GM06990 (cell line): ENCODE results near the gene NKAIN4.

ENCODE experiments used
- DNase-seq: peaks from one replicate; pipeline ENCODE4 v3.0.0-alpha.2; 2011; ENCODE audit not compliant: insufficient read length; ENCODE audit errors: extremely low read depth
- H3K27me3 ChIP-seq: replicated peaks from 2 replicates; pipeline ENCODE4 v1.6.0; 2011; ENCODE audit warnings: low read length; ENCODE audit not compliant: control insufficient read depth, insufficient read depth
- H3K36me3 ChIP-seq: 2 replicates; pipeline ENCODE4 v1.5.1; 2011; ENCODE audit warnings: low read length; ENCODE audit not compliant: control insufficient read depth, insufficient read depth
- H3K4me3 ChIP-seq: replicated peaks from 2 replicates; pipeline ENCODE4 v1.5.1; 2011; ENCODE audit warnings: low read depth, mild to moderate bottlenecking, control low read depth, low read length
- TF ChIP-seq, protein P1 (sequence below): IDR thresholded peaks from 2 replicates; pipeline ENCODE4 v1.5.1; 2011; ENCODE audit warnings: low read length, control low read depth, mild to moderate bottlenecking, inconsistent platforms; ENCODE audit not compliant: insufficient read depth, poor library complexity, severe bottlenecking

NKAIN4 gene

DNA sequence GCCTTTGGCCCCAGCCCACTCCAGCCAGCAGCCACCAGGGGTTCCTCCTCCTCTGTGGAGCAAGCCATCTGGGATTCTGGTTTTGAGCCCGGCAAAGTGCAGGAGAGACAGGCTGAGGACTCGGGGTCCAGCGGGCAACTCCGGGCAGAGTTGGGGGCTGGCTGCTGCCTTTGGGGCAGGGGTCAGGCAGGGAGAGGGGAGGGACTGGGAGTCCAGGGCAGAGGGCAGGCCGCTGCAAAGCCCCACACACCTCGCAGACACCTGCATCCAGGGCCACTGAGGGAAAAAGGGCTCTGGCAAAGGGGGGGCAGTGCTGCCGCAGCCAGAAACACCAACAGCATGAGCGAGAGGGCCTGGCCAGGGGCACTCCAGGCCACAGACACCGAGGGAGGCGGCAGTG is 9.8 kb downstream of the NKAIN4 start:
- DNase-seq, result no peak
- H3K36me3 ChIP-seq, result no peaks in the 10 kb centered on the region
- H3K4me3 ChIP-seq, result no peak overlapping the region
- TF ChIP-seq, protein P1, sequence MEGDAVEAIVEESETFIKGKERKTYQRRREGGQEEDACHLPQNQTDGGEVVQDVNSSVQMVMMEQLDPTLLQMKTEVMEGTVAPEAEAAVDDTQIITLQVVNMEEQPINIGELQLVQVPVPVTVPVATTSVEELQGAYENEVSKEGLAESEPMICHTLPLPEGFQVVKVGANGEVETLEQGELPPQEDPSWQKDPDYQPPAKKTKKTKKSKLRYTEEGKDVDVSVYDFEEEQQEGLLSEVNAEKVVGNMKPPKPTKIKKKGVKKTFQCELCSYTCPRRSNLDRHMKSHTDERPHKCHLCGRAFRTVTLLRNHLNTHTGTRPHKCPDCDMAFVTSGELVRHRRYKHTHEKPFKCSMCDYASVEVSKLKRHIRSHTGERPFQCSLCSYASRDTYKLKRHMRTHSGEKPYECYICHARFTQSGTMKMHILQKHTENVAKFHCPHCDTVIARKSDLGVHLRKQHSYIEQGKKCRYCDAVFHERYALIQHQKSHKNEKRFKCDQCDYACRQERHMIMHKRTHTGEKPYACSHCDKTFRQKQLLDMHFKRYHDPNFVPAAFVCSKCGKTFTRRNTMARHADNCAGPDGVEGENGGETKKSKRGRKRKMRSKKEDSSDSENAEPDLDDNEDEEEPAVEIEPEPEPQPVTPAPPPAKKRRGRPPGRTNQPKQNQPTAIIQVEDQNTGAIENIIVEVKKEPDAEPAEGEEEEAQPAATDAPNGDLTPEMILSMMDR, result no peak
- no peaks in the 10 kb centered on the region; the same call in 1 of the 2 replicates for H3K27me3 ChIP-seq

GRCh38 chr20:63243604-63244247 is 10.5 kb downstream of the NKAIN4 start:
- no peak overlapping the region for H3K4me3 ChIP-seq
- H3K27me3 ChIP-seq, result no peaks in the 10 kb centered on the region; the same call in 1 of the 2 replicates
- TF ChIP-seq, protein P1, result no peak
- DNase-seq, result no peak
- no peaks in the 10 kb centered on the region for H3K36me3 ChIP-seq

GRCh38 chr20:63242736-63243135 is 11.5 kb downstream of the NKAIN4 start:
- no peak for DNase-seq
- H3K36me3 ChIP-seq, result no peaks in the 10 kb centered on the region

GRCh38 chr20:63241272-63241671 is 13.0 kb downstream of the NKAIN4 start:
- no peaks in the 10 kb centered on the region for H3K36me3 ChIP-seq
- TF ChIP-seq, protein P1, result no peak
- H3K4me3 ChIP-seq, result no peak overlapping the region
- DNase-seq, result no peak
- H3K27me3 ChIP-seq, result no peaks in the 10 kb centered on the region; the same call in 1 of the 2 replicates

More at GRCh38 chr20:63242736-63243135, 11.5 kb downstream of the NKAIN4 start:
- TF ChIP-seq, protein P1, result no peak
- no peak overlapping the region for H3K4me3 ChIP-seq
- H3K27me3 ChIP-seq, result no peaks in the 10 kb centered on the region; the same call in 1 of the 2 replicates

DNA sequence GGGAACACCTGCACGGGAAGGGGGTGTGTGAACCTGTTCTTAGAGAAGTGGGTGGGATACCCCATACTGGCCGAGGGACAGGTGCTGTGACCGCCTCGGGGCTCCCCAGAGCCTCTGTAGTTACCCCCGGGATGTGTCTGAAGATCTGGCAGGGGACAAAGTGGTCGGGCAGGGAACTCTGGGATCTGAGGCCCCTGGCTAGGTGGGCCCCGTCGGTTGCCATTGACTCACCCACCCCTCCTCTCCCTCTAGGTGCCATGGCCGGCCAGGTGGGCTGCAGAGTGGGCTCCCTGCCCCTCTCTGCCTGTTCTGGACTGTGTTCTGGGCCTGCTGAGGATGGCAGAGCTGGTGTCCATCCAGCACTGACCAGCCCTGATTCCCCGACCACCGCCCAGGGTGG is 14.3 kb downstream of the NKAIN4 start:
- H3K4me3 ChIP-seq, result no peak overlapping the region
- DNase-seq, result no peak
- no peaks in the 10 kb centered on the region; the same call in 1 of the 2 replicates for H3K27me3 ChIP-seq
- TF ChIP-seq, protein P1, result no peak
- H3K36me3 ChIP-seq, result no peaks in the 10 kb centered on the region
